Right cardiac atrium (tissue), 5 donors: ENCODE data around the gene DOCK9. TPM values are rescaled to one million over a fixed set of nuclear protein-coding genes. Genes with fewer than 3 reads are reported as not detected.

Experiments
- ATAC-seq, 2 donors: fragments of 200-7000 bp; cut with Tn5 transposase; one replicate each; pipeline versions ENCODE4 v1.8.0 to v1.9.1; 2020; ENCODE audit warnings: moderate library complexity in 2 of 2, mild to moderate bottlenecking in 1 of 2
- DNase-seq, 3 donors: peaks; one replicate each; pipeline ENCODE4 v3.0.0-alpha.2; 2020
- H3K27ac ChIP-seq: one replicate; pipeline ENCODE4 v1.5.1; 2013; ENCODE audit warnings: mild to moderate bottlenecking, low read length, control low read depth, moderate library complexity
- H3K27me3 ChIP-seq: one replicate; pipeline ENCODE4 v1.6.1; 2013; ENCODE audit not compliant: control insufficient read depth, insufficient read depth
- H3K4me1 ChIP-seq: one replicate; pipeline ENCODE4 v1.6.1; 2013; ENCODE audit warnings: low read length; ENCODE audit not compliant: control insufficient read depth, insufficient read depth
- H3K4me3 ChIP-seq: one replicate; pipeline ENCODE4 v1.5.1; 2013; ENCODE audit warnings: low read length, control low read depth
- H3K9me3 ChIP-seq: one replicate; pipeline ENCODE4 v1.6.1; 2013; ENCODE audit warnings: low read length; ENCODE audit not compliant: control insufficient read depth
- whole genome bisulfite sequencing: extraction: QIAGEN DNeasy Blood & Tissue Kit; methylation state at CpG from one replicate; pipeline ENCODE4 v1.1.7; 2013; 5-methylcytosine and 5-hydroxymethylcytosine counted together
- intact Hi-C, 4 donors: fragments of 100-400 bp; cut with DNase I; formaldehyde crosslinking; loops; one replicate each; pipeline versions ENCODE4 v1.11.0 to v1.14.0; 2022 to 2023
- long read RNA-seq, 4 donors: library from polyadenylated mRNA; unstranded; transcript quantifications; one replicate each; pipeline ENCODE4 v2.0.0, GENCODE V29; 2020 to 2021
- polyA plus RNA-seq: library from polyadenylated mRNA; stranded (reverse); fragments of 200-250 nt; gene quantifications from one replicate; pipeline ENCODE4 v1.2.3, GENCODE V29; 2013
- total RNA-seq, 4 donors: library from RNA; stranded (reverse); fragmentation: NEBNext Ultra II Directional; extraction: Animal tissue kit (Norgen Biotek cat#: 25700); gene quantifications; one replicate each; pipeline ENCODE4 v1.2.1, GENCODE V29; 2021
- donor health status: healthy with polysubstance abuse.
- donor health status: DM: no; HTN: yes; CAD: no.
- donor health status: DM: no; HTN: no; CAD: no.
- donor health status: DM: no; HTN: yes; CAD: no; lungs with severe emphysema.
- donor health status: DM: yes; HTN: yes; CAD: no.

Gene DOCK9, protein sequence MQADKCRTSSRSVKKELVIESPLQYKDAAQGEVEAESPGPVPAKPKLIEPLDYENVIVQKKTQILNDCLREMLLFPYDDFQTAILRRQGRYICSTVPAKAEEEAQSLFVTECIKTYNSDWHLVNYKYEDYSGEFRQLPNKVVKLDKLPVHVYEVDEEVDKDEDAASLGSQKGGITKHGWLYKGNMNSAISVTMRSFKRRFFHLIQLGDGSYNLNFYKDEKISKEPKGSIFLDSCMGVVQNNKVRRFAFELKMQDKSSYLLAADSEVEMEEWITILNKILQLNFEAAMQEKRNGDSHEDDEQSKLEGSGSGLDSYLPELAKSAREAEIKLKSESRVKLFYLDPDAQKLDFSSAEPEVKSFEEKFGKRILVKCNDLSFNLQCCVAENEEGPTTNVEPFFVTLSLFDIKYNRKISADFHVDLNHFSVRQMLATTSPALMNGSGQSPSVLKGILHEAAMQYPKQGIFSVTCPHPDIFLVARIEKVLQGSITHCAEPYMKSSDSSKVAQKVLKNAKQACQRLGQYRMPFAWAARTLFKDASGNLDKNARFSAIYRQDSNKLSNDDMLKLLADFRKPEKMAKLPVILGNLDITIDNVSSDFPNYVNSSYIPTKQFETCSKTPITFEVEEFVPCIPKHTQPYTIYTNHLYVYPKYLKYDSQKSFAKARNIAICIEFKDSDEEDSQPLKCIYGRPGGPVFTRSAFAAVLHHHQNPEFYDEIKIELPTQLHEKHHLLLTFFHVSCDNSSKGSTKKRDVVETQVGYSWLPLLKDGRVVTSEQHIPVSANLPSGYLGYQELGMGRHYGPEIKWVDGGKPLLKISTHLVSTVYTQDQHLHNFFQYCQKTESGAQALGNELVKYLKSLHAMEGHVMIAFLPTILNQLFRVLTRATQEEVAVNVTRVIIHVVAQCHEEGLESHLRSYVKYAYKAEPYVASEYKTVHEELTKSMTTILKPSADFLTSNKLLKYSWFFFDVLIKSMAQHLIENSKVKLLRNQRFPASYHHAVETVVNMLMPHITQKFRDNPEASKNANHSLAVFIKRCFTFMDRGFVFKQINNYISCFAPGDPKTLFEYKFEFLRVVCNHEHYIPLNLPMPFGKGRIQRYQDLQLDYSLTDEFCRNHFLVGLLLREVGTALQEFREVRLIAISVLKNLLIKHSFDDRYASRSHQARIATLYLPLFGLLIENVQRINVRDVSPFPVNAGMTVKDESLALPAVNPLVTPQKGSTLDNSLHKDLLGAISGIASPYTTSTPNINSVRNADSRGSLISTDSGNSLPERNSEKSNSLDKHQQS (N-terminal part only)
- total RNA-seq, result 10 to 100 TPM; 39.4 to 59.7 (median 57.2) TPM
- 26.8 TPM for polyA plus RNA-seq
- long read RNA-seq, donor 1, partial matches to known transcripts, result 7 of 13 reads
- long read RNA-seq, donor 1, other reads (novel, unspliced or antisense), result 6 of 13 reads
- long read RNA-seq, donor 2, partial matches to known transcripts, result 2 of 4 reads
- long read RNA-seq, donor 2, other reads (novel, unspliced or antisense), result 2 of 4 reads
- long read RNA-seq, donor 3, partial matches to known transcripts, result 11 of 20 reads
- long read RNA-seq, donor 3, other reads (novel, unspliced or antisense), result 9 of 20 reads
- long read RNA-seq, donor 4, partial matches to known transcripts, result 2 of 5 reads
- long read RNA-seq, donor 4, other reads (novel, unspliced or antisense), result 3 of 5 reads

DNA sequence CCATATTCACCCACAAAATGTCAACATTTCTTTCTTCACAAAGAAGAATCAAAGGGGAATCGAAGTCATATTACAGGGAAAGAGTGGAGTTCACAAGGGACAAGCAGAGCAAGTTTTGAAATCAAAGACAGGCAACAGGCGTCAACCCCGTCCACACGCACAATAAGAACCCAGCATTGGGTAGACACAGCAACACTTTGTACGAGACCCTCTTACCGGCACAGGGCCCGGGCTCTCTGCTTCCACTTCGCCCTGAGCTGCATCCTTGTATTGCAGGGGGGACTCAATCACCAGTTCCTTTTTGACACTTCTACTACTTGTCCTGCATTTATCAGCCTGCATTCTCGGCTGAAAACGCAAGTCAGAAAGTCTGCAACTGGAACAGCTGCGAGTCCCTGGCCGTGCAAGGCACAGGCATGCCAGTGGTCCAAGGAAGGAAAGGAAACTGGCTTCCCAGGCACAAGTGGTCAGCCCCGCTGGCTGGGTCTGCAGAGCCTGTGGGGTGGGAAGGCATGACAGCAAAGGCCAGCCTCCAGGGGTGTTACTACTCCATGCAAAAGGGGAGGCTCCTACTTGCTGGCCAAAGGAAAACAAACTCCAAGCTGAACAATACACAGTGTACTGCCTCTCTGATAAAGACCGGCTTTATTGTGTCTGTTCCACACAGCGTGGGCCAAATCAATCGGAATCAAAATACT, at the start of gene DOCK9:
Gene DOCK9 (minus strand): TSS at position 497 of the 698 bp plus-strand sequence. CDS start 155 bp downstream, at position 342.
- intact Hi-C loops, result loop anchor here in 1 of 4 donors (10.0 kb wide), 1 partner anchor 63 kb away; no protein-coding TSS in a partner anchor
- peak; percentile 98 for ATAC-seq
- peak; percentile 79 to 92 (median 89) for DNase-seq
- H3K4me3 ChIP-seq, result peak within 1 kb of the TSS; percentile 53
- no peaks in the 10 kb centered on the region for H3K9me3 ChIP-seq
- WGBS, result 9% methylated on average over 16 of the region's 16 CpGs
- H3K27ac ChIP-seq, result peak within 1 kb of the TSS; percentile 78
- no peaks in the 10 kb centered on the region for H3K27me3 ChIP-seq
- peaks cover 6% of the 10 kb centered on the region for H3K4me1 ChIP-seq

DNA sequence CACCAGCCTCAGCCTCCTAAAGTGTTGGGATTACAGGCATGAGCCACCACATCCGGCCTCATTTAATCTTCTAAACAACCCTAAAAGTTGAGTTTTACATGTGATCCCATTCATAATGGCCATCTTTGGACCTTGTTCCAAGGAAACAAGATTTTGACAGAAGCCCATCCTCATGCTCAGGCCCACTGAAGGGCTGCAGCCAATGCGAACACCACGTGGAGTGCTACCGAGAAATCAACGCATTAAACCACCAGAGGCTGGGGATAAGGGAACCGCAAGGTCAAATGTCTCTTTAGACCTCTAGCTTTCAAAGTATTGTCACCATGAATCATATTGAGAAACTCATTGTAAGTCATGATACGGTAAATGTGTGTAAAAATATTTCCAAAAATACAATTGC, 49.4 kb upstream of the DOCK9 start:
- H3K27ac ChIP-seq, result no peak overlapping the region
- intact Hi-C loops, result no loop called here
- no peaks in the 10 kb centered on the region for H3K27me3 ChIP-seq
- H3K9me3 ChIP-seq, result no peaks in the 10 kb centered on the region
- DNase-seq (no peak), ATAC-seq (no peak)
- no peak overlapping the region for H3K4me3 ChIP-seq
- peaks cover 1% of the 10 kb centered on the region for H3K4me1 ChIP-seq
- 91% methylated on average over 7 of the region's 7 CpGs for WGBS

- intact Hi-C loops, result no loop called here
- WGBS, result 39% methylated on average over 4 of the region's 4 CpGs
- DNase-seq (no peak), ATAC-seq (no peak)
- peaks cover 1% of the 10 kb centered on the region for H3K4me1 ChIP-seq
- H3K27me3 ChIP-seq, result no peaks in the 10 kb centered on the region
- no peaks in the 10 kb centered on the region for H3K9me3 ChIP-seq
- no peak overlapping the region for H3K27ac ChIP-seq
- no peak overlapping the region for H3K4me3 ChIP-seq
Observed at GRCh38 chr13:99022941-99023340, 45.1 kb upstream of the DOCK9 start.

- Histone ChIP-seq H3K27ac (no peak overlapping the region), H3K27me3 (no peaks in the 10 kb centered on the region), H3K4me3 (no peak overlapping the region), H3K9me3 (no peaks in the 10 kb centered on the region), H3K4me1 (peaks cover 5% of the 10 kb centered on the region)
- DNase-seq, result no peak
- no peak for ATAC-seq
- intact Hi-C loops, result no loop called here
- 94% methylated on average over 3 of the region's 3 CpGs for WGBS
Observed at GRCh38 chr13:99018418-99019180, 40.7 kb upstream of the DOCK9 start.

GRCh38 chr13:99015606-99016490, 38.0 kb upstream of the DOCK9 start:
- DNase-seq (no peak), ATAC-seq (no peak)
- H3K4me3 ChIP-seq, result no peak overlapping the region
- intact Hi-C loops, result no loop called here
- H3K4me1 ChIP-seq, result peaks cover 4% of the 10 kb centered on the region
- no peaks in the 10 kb centered on the region for H3K9me3 ChIP-seq
- no peaks in the 10 kb centered on the region for H3K27me3 ChIP-seq
- 64% methylated on average over 15 of the region's 15 CpGs for WGBS
- H3K27ac ChIP-seq, result no peak overlapping the region

GRCh38 chr13:99014522-99014921, 36.7 kb upstream of the DOCK9 start:
- ATAC-seq, result no peak
- H3K27ac ChIP-seq, result no peak overlapping the region
- H3K4me1 ChIP-seq, result peaks cover 4% of the 10 kb centered on the region
- 66% methylated on average over 4 of the region's 4 CpGs for WGBS
- no peaks in the 10 kb centered on the region for H3K27me3 ChIP-seq
- H3K4me3 ChIP-seq, result no peak overlapping the region
- no peak for DNase-seq
- no peaks in the 10 kb centered on the region for H3K9me3 ChIP-seq
- intact Hi-C loops, result no loop called here

DNA sequence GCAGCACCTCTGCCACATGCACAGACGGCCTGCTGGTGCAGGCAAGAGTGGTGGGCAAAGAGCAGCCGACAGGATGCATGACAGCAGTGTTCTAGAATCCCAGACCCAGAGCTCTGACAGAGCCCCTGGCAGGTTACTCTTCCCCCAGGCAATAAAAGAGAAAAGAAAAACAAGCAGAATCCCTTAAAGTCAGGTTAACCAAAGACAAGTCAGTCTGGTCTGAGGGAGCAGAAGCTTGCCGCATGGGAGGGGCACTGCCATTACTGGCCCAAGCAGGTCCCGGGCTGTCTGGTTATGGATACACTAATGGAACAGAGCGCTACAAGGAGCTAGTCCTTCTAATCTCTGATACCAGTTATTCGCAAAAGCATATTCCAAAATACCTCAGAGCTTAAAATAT, 36.1 kb upstream of the DOCK9 start:
- WGBS, result 93% methylated on average over 6 of the region's 6 CpGs
- ATAC-seq (no peak), DNase-seq (no peak)
- Histone ChIP-seq H3K4me3 (no peak overlapping the region), H3K9me3 (no peaks in the 10 kb centered on the region), H3K27me3 (no peaks in the 10 kb centered on the region), H3K4me1 (peaks cover 5% of the 10 kb centered on the region), H3K27ac (no peak overlapping the region)
- intact Hi-C loops, result no loop called here

GRCh38 chr13:99012539-99012938, 34.7 kb upstream of the DOCK9 start:
- DNase-seq (no peak), ATAC-seq (peak in 1 of 2 donors; percentile 13)
- H3K9me3 ChIP-seq, result no peaks in the 10 kb centered on the region
- intact Hi-C loops, result no loop called here
- H3K4me3 ChIP-seq, result no peak overlapping the region
- H3K27me3 ChIP-seq, result no peaks in the 10 kb centered on the region
- 89% methylated on average over 1 of the region's 1 CpG for WGBS
- H3K4me1 ChIP-seq, result peaks cover 7% of the 10 kb centered on the region
- H3K27ac ChIP-seq, result no peak overlapping the region
